Esophagus (tissue), 2 donors: ENCODE results near the gene TCERG1L. TPM values are rescaled to one million over a fixed set of nuclear protein-coding genes. Genes with fewer than 3 reads are reported as not detected.

ENCODE experiments used
- H3K27ac ChIP-seq, 2 donors: one replicate each; pipeline ENCODE4 v1.5.1; 2013; ENCODE audit warnings: low read depth in 2 of 2, mild to moderate bottlenecking in 2 of 2, inconsistent platforms in 1 of 2, low read length in 1 of 2, moderate library complexity in 1 of 2
- H3K27me3 ChIP-seq, 2 donors: one replicate each; pipeline ENCODE4 v1.6.1; 2013; ENCODE audit warnings: low read length in 2 of 2, control low read depth in 1 of 2, mild to moderate bottlenecking in 1 of 2; ENCODE audit not compliant: insufficient read depth in 2 of 2, control insufficient read depth in 1 of 2
- H3K36me3 ChIP-seq, 2 donors: one replicate each; pipeline ENCODE4 v1.6.1; 2013; ENCODE audit warnings: low read length in 1 of 2; ENCODE audit not compliant: control insufficient read depth in 2 of 2, insufficient read depth in 2 of 2
- H3K4me1 ChIP-seq, 2 donors: one replicate each; pipeline ENCODE4 v1.6.1; 2013; ENCODE audit warnings: low read length in 1 of 2; ENCODE audit not compliant: control insufficient read depth in 2 of 2, insufficient read depth in 2 of 2
- H3K4me3 ChIP-seq, 2 donors: one replicate each; pipeline ENCODE4 v1.5.1; 2013; ENCODE audit warnings: low read length in 2 of 2, mild to moderate bottlenecking in 2 of 2, low read depth in 1 of 2, moderate library complexity in 1 of 2
- H3K9me3 ChIP-seq, 2 donors: one replicate each; pipeline ENCODE4 v1.6.1; 2013; ENCODE audit warnings: mild to moderate bottlenecking in 2 of 2, low read depth in 1 of 2, low read length in 1 of 2, moderate library complexity in 1 of 2; ENCODE audit not compliant: control insufficient read depth in 2 of 2, insufficient read depth in 1 of 2
- WGBS, 2 donors: extraction: QIAGEN DNeasy Blood & Tissue Kit; methylation state at CpG; one replicate each; pipeline ENCODE4 v1.1.7; 2013; 5-methylcytosine and 5-hydroxymethylcytosine counted together
- polyA plus RNA-seq, 2 donors: library from polyadenylated mRNA; stranded (reverse); fragments of 200-250 nt; gene quantifications; one replicate each; pipeline ENCODE4 v1.2.3, GENCODE V29; 2013
- donor health status: healthy with polysubstance abuse.
- donor health status: Bipolar disorder and iron deficiency.

TCERG1L gene
- polyA plus RNA-seq, 2 donors = 0.48 TPM; not detected in 1

DNA sequence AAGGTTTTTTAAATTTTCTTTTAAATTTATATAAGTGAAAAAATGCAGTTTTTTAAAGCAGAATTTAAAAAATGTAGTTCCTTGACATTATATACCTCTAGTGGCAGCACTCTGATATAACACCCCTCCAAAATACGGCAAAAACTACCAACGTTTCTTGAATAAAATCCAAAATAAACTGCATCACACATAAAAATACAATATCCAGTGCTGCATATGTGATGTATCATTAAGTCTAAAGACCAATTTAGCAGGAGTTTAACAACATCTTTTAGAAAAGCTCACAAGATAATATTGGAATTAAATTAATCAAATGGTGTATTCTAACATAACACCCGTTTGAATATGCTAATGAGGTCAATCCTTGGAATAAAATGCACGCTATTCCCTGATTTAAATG, 1.4 kb downstream of the TCERG1L start:
- H3K4me3 ChIP-seq = no peak overlapping the region
- peaks cover 0 to 12% of the 10 kb centered on the region in 2 donors for H3K4me1 ChIP-seq
- WGBS, 2 donors = 4 to 10% methylated on average over 4 of the region's 4 CpGs
- H3K36me3 ChIP-seq = no peaks in the 10 kb centered on the region
- peaks cover 0 to 4% of the 10 kb centered on the region in 2 donors for H3K9me3 ChIP-seq
- peaks cover 0 to 16% of the 10 kb centered on the region in 2 donors for H3K27me3 ChIP-seq
- no peak overlapping the region for H3K27ac ChIP-seq

DNA sequence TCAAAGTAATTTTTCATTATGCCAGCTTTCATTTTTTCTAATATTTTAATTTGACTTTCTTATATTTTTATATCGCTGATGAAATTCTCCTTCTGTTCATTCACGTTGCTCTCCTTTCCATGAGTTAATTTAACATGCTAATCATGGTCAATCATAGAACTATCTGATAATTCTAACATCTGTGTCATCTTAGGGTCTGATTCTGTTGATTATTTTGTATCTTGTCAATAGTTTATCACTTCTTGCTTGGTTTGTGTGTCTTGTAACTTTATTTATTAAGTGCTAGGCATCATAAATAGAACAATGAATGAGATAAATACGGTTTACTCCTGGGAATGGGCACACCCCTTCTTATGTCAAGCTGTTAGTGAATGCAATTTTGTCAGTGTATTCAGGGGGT, 11.0 kb downstream of the TCERG1L start:
- Histone ChIP-seq H3K9me3 (peaks cover 0 to 3% of the 10 kb centered on the region in 2 donors), H3K36me3 (no peaks in the 10 kb centered on the region), H3K27me3 (no peaks in the 10 kb centered on the region), H3K4me1 (no peaks in the 10 kb centered on the region), H3K4me3 (no peak overlapping the region), H3K27ac (no peak overlapping the region)
- WGBS, 2 donors = 65 to 78% methylated on average over 3 of the region's 3 CpGs

DNA sequence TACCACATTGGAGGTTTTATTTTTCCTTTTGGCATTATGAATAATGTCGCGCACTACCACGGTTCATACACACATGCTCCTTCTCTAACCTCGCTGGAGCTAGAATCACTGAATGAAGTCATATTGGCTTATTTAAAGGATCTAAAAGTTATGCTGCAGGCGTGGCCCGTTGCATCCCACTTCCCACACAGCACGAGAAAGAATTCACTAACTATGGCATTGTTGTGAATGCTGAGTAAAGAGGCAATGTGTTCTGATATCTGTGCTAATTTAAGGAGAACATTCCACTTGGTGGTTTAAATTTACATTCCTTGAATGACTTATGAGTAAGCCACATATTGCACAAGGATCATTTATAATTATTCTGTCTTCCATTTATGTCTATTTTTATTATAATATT, 20.7 kb downstream of the TCERG1L start:
- Histone ChIP-seq H3K4me1 (no peaks in the 10 kb centered on the region), H3K27ac (no peak overlapping the region), H3K36me3 (no peaks in the 10 kb centered on the region), H3K4me3 (no peak overlapping the region), H3K9me3 (peaks cover 0 to 3% of the 10 kb centered on the region in 2 donors), H3K27me3 (no peaks in the 10 kb centered on the region)
- 61 to 86% methylated on average over 7 of the region's 7 CpGs for WGBS, 2 donors

DNA sequence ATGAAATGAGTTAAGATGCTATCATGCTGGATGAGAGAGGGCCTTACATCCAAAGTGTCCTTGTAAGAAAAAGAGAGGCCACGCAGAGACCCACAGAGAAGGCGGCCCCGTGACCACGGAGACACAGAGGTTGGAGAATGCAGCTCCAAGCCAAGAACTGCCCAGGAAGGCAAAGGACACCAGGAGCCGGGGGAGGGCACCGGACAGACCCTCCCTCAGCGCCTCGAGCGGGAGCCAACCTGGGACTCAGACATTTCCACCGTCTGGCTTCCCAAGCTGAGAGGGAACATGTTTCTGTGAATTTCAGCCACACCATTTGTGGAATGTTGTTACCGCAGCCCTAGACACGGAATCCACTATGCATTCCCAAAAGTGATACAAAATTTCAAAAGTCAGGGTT, 22.9 kb downstream of the TCERG1L start:
- Histone ChIP-seq H3K27ac (no peak overlapping the region), H3K36me3 (no peaks in the 10 kb centered on the region), H3K4me1 (no peaks in the 10 kb centered on the region), H3K27me3 (no peaks in the 10 kb centered on the region), H3K9me3 (peaks cover 0 to 3% of the 10 kb centered on the region in 2 donors), H3K4me3 (no peak overlapping the region)
- WGBS, 2 donors = 89 to 91% methylated on average over 12 of the region's 12 CpGs

- no peak overlapping the region for H3K4me3 ChIP-seq
- H3K36me3 ChIP-seq = no peaks in the 10 kb centered on the region
- H3K4me1 ChIP-seq = no peaks in the 10 kb centered on the region
- 83 to 85% methylated on average over 9 of the region's 9 CpGs for WGBS, 2 donors
- H3K27me3 ChIP-seq = no peaks in the 10 kb centered on the region
- H3K9me3 ChIP-seq = no peaks in the 10 kb centered on the region
- no peak overlapping the region for H3K27ac ChIP-seq
Observed at GRCh38 chr10:131282961-131283360, 28.6 kb downstream of the TCERG1L start.

DNA sequence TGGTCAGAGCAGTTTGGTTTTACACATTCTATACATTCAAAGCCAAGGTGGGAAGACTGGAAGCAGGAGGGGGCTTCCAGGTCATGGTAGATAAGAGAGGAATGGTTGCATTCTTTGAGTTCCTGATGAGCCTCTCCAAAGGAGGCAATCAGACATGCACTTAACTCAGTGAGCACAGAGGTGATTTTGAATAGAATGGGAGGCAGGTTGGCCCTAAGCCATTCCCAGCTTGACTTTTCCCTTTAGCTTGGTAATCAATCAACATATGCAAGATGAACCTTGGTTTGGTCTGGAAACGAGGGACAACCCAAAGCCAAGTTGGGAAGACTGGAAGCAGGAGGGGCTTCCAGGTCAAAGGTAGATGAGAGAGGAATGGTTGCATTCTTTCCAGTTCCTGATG, 31.4 kb downstream of the TCERG1L start:
- 15 to 16% methylated on average over 1 of the region's 1 CpG for WGBS, 2 donors
- Histone ChIP-seq H3K4me3 (no peak overlapping the region), H3K27me3 (no peaks in the 10 kb centered on the region), H3K36me3 (no peaks in the 10 kb centered on the region), H3K27ac (no peak overlapping the region), H3K4me1 (no peaks in the 10 kb centered on the region), H3K9me3 (no peaks in the 10 kb centered on the region)

GRCh38 chr10:131279516-131279915, 32.0 kb downstream of the TCERG1L start:
- Histone ChIP-seq H3K27ac (no peak overlapping the region), H3K4me1 (no peaks in the 10 kb centered on the region), H3K9me3 (no peaks in the 10 kb centered on the region), H3K27me3 (no peaks in the 10 kb centered on the region), H3K36me3 (no peaks in the 10 kb centered on the region), H3K4me3 (no peak overlapping the region)
- WGBS, 2 donors = 79 to 83% methylated on average over 9 of the region's 9 CpGs

DNA sequence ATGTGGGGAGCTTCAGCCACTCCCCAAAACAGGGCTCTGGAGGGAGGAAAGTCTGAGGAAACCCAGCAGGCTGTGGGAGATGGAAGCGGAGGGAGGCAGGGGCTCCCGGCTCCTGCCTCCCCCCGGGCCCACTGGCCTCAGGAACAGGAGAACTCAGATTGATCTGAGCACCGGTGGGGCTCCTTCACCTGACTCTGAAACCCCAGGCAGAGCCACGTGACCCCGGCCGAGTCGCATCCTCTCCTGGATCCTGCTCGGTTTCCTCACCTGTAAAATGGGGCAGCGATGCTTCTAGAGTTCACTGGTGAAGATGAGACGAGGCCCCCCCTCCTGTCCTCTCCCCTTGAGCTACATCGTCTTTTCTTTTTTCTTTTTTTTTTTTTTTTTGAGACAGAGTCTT, 33.6 kb downstream of the TCERG1L start:
- no peaks in the 10 kb centered on the region for H3K27me3 ChIP-seq
- no peaks in the 10 kb centered on the region for H3K36me3 ChIP-seq
- H3K4me3 ChIP-seq = no peak overlapping the region
- H3K4me1 ChIP-seq = no peaks in the 10 kb centered on the region
- WGBS, 2 donors = 81 to 89% methylated on average over 12 of the region's 12 CpGs
- no peaks in the 10 kb centered on the region for H3K9me3 ChIP-seq
- H3K27ac ChIP-seq = no peak overlapping the region

GRCh38 chr10:131277278-131277677, 34.2 kb downstream of the TCERG1L start:
- WGBS, 2 donors = 61 to 65% methylated on average over 12 of the region's 12 CpGs
- no peaks in the 10 kb centered on the region for H3K36me3 ChIP-seq
- no peaks in the 10 kb centered on the region for H3K4me1 ChIP-seq
- no peaks in the 10 kb centered on the region for H3K9me3 ChIP-seq
- no peaks in the 10 kb centered on the region for H3K27me3 ChIP-seq
- no peak overlapping the region for H3K27ac ChIP-seq
- no peak overlapping the region for H3K4me3 ChIP-seq

DNA sequence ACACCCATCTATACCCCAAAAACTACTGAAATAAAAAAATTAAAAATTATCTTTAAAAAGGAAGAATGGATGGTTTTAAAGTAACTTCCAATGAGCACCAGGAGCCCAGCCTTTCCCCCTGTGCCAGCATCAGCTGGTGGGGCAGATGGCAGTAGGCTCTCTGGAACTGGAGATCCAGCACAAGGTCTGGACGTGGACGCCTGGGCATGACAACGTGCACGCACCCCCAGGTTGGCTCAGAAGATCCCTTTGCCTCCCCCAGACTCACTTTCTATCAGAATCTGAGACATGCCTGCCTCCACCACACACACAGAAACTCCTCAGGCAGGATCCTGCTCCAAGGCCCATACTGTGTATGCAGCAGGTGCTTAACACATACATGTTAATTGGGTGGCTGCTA, 35.8 kb downstream of the TCERG1L start:
- WGBS, 2 donors = 79 to 85% methylated on average over 4 of the region's 4 CpGs
- Histone ChIP-seq H3K9me3 (no peaks in the 10 kb centered on the region), H3K27ac (no peak overlapping the region), H3K27me3 (no peaks in the 10 kb centered on the region), H3K36me3 (no peaks in the 10 kb centered on the region), H3K4me1 (no peaks in the 10 kb centered on the region), H3K4me3 (no peak overlapping the region)
